Endothelial cell (in vitro differentiated cells): ENCODE results near the gene KRT38. TPM values are rescaled to one million over a fixed set of nuclear protein-coding genes. Genes with fewer than 3 reads are reported as not detected.

Experiments used
- DNase-seq: peaks from one replicate; pipeline ENCODE4 v3.0.0; 2021; ENCODE audit warnings: low spot score
- H3K27ac Mint-ChIP-seq: one replicate; pipeline ENCODE4 v1.8.0; 2021; ENCODE audit warnings: mixed read lengths, inconsistent platforms; ENCODE audit not compliant: unreplicated experiment
- H3K27me3 Mint-ChIP-seq: one replicate; pipeline ENCODE4 v1.8.0; 2021; ENCODE audit warnings: mild to moderate bottlenecking, moderate library complexity, mixed read lengths, inconsistent platforms; ENCODE audit not compliant: unreplicated experiment
- H3K36me3 Mint-ChIP-seq: one replicate; pipeline ENCODE4 v1.8.0; 2021; ENCODE audit warnings: mild to moderate bottlenecking, low read depth, mixed read lengths, inconsistent platforms; ENCODE audit not compliant: unreplicated experiment
- H3K4me1 Mint-ChIP-seq: one replicate; pipeline ENCODE4 v1.8.0; 2021; ENCODE audit warnings: mild to moderate bottlenecking, mixed read lengths, inconsistent platforms; ENCODE audit not compliant: unreplicated experiment
- H3K4me3 Mint-ChIP-seq: one replicate; pipeline ENCODE4 v1.8.0; 2021; ENCODE audit warnings: mild to moderate bottlenecking, mixed read lengths, inconsistent platforms; ENCODE audit not compliant: unreplicated experiment
- H3K9me3 Mint-ChIP-seq: one replicate; pipeline ENCODE4 v1.8.0; 2021; ENCODE audit warnings: mixed read lengths, inconsistent platforms; ENCODE audit not compliant: unreplicated experiment
- CTCF ChIP-seq: fragments of 200-600 bp; sonication (generic); IDR thresholded peaks from one replicate; pipeline ENCODE4 v1.5.0; 2021; ENCODE audit warnings: antibody characterized with exemption; ENCODE audit not compliant: unreplicated experiment
- total RNA-seq: library from RNA; stranded (reverse); fragmentation: NEBNext Ultra II Directional; extraction: Animal tissue kit (Norgen Biotek cat#: 25700); gene quantifications from one replicate; pipeline ENCODE4 v1.2.1, GENCODE V29; 2021; ENCODE audit not compliant: unreplicated experiment

Gene KRT38
- total RNA-seq, 1 donor from 2014 or later: not detected

- DNase-seq: no peak
- Mint-ChIP-seq H3K9me3 (no peaks in the 10 kb centered on the region), H3K4me1 (no peaks in the 10 kb centered on the region), H3K27ac (no peak overlapping the region), H3K4me3 (no peak overlapping the region), H3K27me3 (no peaks in the 10 kb centered on the region), H3K36me3 (no peaks in the 10 kb centered on the region)
- no peak for TF ChIP-seq CTCF
Measured at GRCh38 chr17:41449008-41449407, 8.2 kb upstream of the KRT38 start.

GRCh38 chr17:41448506-41448905 is 7.7 kb upstream of the KRT38 start:
- Mint-ChIP-seq H3K4me1 (no peaks in the 10 kb centered on the region), H3K36me3 (no peaks in the 10 kb centered on the region), H3K27me3 (no peaks in the 10 kb centered on the region), H3K4me3 (no peak overlapping the region), H3K27ac (no peak overlapping the region), H3K9me3 (no peaks in the 10 kb centered on the region)
- no peak for DNase-seq
- TF ChIP-seq CTCF: no peak

- no peaks in the 10 kb centered on the region for H3K36me3 Mint-ChIP-seq
- H3K9me3 Mint-ChIP-seq: no peaks in the 10 kb centered on the region
- no peak for DNase-seq
- no peaks in the 10 kb centered on the region for H3K4me1 Mint-ChIP-seq
- no peak overlapping the region for H3K27ac Mint-ChIP-seq
- no peaks in the 10 kb centered on the region for H3K27me3 Mint-ChIP-seq
- no peak overlapping the region for H3K4me3 Mint-ChIP-seq
- no peak for TF ChIP-seq CTCF
Measured at GRCh38 chr17:41446806-41447205, 6.0 kb upstream of the KRT38 start.

- no peak for DNase-seq
- Mint-ChIP-seq H3K27me3 (peaks cover 1% of the 10 kb centered on the region), H3K9me3 (no peaks in the 10 kb centered on the region), H3K4me3 (no peak overlapping the region), H3K27ac (no peak overlapping the region), H3K4me1 (no peaks in the 10 kb centered on the region), H3K36me3 (no peaks in the 10 kb centered on the region)
- no peak for TF ChIP-seq CTCF
Measured at GRCh38 chr17:41444640-41445039, 3.9 kb upstream of the KRT38 start.

- peaks cover 1% of the 10 kb centered on the region for H3K27me3 Mint-ChIP-seq
- DNase-seq: no peak
- no peak for TF ChIP-seq CTCF
- no peak overlapping the region for H3K4me3 Mint-ChIP-seq
- no peaks in the 10 kb centered on the region for H3K4me1 Mint-ChIP-seq
- no peak overlapping the region for H3K27ac Mint-ChIP-seq
- no peaks in the 10 kb centered on the region for H3K36me3 Mint-ChIP-seq
- H3K9me3 Mint-ChIP-seq: no peaks in the 10 kb centered on the region
Measured at GRCh38 chr17:41444186-41444585, 3.4 kb upstream of the KRT38 start.
